Fibroblast of skin of back (primary cell): ENCODE results near the gene MRPL45.

Experiments
- DNase-seq: peaks from one replicate; pipeline ENCODE4 v3.0.0-alpha.2; 2013

Gene MRPL45

GRCh38 chr17:38325221-38325851, 28.4 kb downstream of the MRPL45 start:
- no peak for DNase-seq

DNA sequence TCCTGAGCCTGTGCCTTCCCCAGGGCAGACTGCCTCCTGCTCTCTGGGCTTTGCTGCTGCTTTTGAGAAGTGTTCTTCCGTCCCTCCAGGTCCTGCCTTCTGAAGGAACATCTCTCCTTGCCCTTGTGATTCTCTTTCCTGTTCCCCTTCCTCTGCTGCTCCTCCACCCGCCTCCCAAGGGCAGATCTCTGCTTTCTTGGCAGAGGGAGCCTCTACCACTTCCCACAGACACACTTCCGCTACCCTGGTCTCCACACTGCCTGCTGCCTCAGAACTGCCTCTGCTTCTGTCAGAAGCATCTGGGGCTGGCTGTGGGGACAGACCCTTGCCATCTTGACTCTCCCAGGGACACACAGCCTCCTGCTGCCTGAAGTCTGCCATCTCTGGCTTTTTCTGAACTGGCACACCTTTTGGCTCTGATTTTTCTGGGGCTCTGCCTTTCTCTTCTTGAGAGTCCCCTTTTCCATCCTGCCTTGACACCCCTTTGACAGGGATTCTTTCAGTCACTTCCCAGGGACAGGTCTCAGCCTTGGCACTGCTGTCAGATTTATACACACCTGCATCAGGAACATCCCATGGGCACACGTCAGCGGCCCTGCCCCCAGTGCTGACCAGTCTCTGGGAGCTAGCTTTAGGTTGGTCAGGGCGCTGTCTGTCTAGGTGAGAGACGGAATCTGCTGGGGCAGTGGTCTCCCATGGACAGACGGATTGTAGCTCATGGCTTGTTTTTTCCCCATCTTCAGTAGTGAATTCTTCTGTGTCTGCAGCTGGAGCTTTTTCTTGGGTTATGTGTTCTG, 30.2 kb downstream of the MRPL45 start:
- DNase-seq, result no peak

DNA sequence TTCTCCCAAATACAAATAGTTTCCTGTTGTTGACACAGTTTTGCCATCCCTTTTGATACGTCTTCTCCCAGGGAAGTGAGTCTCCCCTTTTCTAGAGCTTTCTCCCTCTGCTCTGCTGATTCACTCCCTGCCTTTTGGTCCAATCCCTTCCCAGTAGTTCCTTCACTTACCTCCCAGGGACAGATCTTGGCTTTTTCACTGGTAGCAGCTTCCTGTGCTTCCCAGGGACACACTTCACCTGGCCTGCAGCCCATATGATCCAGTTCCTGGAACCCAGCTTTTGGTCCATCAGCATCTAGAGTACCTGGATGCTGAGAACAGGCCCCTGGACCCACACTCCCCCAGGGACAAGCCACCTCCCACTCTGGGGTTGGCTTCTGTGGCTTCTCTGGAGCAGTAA, 31.0 kb downstream of the MRPL45 start:
- DNase-seq, result no peak

GRCh38 chr17:38328620-38329019, 31.7 kb downstream of the MRPL45 start:
- DNase-seq, result no peak

GRCh38 chr17:38329284-38329683, 32.3 kb downstream of the MRPL45 start:
- DNase-seq, result no peak

DNA sequence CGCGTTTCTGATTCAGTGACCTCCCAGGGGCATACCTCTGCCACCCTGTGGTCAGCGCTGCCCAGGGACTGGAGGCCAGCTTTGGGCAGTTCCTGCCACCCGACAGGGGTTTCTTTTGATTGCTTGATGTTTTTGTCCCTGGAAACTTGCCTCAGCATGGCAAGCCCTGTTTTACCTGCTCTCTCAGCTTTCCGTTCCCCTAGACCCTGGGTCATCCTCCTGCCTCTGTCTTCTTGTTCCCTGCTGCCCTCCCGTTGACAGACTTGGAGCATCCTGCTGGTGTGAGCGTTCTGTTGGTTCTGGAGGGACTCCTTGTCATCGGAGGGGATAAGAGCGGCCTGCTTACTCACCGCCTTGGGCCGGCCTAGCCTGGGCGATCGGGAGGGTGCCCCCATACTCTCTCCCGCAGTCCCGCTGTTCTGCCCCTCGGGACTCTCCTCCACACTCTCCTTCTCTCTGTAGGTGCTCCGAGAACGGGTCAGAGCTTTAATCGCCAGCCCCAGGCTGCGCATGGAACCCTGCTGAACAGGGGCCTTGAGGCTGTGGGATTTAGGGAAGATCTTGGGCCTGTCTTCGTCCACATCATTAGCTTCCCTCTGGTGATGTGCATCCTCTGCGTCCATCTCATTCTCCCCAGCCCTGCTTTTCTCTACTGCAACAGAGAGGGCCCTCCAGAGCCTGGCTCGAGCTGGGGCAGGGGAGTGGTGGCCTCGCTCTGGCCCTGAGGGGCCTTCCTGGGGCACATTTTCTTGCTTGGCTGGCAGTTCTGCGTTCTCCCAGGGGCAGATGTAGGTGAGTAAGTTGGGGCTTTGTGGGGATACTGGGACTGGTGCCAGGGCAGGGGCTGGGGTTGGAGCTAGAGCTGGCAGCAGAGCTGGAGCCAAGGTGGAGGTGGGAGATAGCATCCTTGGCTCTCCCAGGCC, 33.1 kb downstream of the MRPL45 start:
- DNase-seq, result no peak

- no peak for DNase-seq
Observed at GRCh38 chr17:38330941-38331411, 34.0 kb downstream of the MRPL45 start.

DNA sequence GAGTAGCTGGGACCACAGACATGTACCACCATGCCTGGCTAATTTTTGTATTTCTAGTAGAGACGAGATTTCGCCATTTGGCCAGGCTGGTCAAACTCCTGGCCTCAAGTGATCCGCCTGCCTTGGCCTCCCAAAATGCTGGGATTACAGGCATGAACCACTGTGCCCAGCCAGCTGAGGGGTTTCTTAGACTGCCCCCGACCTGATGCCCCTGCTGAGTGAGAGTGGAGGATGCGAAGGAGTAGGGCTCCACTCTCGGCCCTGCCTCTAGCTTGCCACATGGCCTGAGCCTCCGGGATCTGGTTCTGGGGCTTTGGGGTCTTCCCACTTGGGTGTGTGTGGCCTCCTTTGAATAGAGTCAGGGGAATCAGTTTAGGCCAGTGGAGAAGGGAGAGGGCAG, 35.8 kb downstream of the MRPL45 start:
- no peak for DNase-seq

GRCh38 chr17:38333635-38334295, 36.8 kb downstream of the MRPL45 start:
- DNase-seq, result peak; percentile 15

DNA sequence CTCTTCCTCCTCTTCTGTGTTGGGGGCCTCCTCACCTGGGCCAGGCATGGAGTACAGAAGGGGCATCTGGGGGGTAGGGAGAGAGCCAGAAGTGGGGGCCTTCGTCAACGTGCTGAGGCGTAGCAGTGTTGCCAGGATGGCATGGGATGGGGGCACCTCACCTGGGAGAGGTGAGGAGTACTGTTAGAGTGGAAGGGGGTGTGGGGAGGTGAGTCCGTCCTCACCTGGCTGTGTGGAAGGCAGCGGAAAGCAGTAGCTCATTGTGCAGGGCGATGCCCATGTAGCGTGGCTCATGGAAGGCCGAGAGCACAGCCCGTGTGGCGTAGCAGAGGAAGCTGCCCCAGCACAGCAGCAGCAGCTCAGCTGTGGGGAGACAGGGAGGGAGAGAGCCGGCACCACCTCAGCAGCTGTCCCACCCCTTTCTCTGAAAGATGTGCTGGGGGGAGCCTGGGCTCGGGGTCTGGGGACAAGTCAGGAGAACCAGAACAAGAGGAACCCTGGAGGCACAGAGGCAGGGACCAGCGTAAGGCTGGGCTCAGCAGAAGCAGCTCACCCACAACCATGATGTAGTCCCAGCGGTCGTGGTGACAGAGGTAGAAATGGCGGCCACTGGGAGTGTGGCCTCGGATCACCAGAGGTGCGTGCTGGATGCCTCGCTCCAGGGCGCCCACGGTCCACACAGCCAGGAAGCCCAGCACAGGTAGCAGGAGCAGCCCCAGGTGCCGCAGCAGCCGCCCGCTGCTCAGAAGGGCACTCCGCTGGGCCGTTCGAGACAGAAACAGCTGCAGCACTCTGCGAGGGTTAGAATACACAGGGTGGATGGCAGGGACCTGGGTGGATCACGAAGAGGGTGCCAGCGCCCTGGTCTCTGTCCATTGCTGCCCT, 37.8 kb downstream of the MRPL45 start:
- no peak for DNase-seq

DNA sequence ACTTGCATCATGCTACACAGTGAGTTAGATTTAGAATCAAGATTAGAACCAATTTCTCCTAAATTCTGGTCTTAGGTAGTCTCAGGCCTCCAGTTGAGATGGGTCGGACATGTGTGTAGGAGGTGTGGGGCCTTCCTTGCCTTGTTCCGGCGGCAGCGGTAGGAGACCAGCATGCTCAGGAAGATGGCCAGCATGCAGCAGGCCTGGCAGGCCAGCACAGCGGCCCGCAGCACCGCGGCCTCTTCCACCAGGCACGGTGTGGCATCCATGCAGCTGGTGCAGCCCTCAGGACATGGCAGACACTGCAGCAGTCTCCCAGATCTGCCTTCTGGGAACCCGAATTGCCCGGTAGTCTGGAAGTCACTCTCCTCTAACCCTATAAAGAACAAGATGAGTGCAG, 39.9 kb downstream of the MRPL45 start:
- no peak for DNase-seq

GRCh38 chr17:38338053-38338452, 41.1 kb downstream of the MRPL45 start:
- no peak for DNase-seq

- DNase-seq, result no peak
Observed at GRCh38 chr17:38338535-38338934, 41.6 kb downstream of the MRPL45 start.

GRCh38 chr17:38339891-38340290, 42.9 kb downstream of the MRPL45 start:
- peak; percentile 29 for DNase-seq

GRCh38 chr17:38341035-38341721, 44.2 kb downstream of the MRPL45 start:
- DNase-seq, result peak; percentile 30

- no peak for DNase-seq
Observed at GRCh38 chr17:38342886-38343607, 46.1 kb downstream of the MRPL45 start.

DNA sequence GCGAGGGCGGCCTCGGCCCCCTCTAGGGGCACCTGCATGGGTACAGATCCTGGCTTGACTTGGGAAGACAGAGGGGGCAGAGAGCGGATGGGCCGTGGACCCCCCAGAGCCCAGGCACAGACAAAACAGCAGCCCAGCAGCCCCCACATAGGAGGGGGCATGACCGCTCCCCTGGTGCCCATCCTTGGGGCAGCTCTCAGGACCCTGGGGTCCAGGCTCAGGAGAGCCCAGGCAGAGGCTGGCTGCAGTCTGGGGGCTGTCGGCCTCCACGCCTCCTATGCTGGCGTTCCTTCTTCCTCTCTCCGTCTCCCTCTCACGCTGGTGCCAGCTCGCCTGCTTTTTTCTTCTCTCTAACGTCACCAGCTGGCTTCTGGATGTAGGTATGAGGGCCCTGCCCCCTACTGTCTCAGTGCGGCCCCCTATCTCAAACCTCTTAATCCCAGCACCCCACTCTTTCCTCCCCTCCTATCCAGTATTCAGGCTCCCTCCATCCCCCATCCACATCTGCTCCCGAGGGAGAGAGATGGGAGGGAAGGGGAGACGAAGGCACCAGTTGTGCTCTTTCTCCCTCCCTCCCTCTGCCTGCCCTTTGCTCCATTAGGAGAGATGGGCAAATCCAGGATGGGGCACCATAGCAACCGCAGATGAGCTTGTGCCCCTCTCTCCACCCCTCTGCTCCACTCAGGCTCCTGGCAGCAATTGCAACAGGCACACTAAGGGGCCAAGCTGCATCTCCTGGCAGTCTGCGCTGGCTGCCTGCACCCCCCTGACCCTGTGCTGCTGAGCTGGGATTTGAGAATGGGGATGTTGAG, 46.8 kb downstream of the MRPL45 start, which contains the start of gene GPR179:
Gene GPR179 (minus strand): TSS at position 349 of the 812 bp plus-strand sequence. CDS start 167 bp downstream, at position 182.
- no peak for DNase-seq

GRCh38 chr17:38344420-38344745, 47.4 kb downstream of the MRPL45 start:
- DNase-seq, result no peak

DNA sequence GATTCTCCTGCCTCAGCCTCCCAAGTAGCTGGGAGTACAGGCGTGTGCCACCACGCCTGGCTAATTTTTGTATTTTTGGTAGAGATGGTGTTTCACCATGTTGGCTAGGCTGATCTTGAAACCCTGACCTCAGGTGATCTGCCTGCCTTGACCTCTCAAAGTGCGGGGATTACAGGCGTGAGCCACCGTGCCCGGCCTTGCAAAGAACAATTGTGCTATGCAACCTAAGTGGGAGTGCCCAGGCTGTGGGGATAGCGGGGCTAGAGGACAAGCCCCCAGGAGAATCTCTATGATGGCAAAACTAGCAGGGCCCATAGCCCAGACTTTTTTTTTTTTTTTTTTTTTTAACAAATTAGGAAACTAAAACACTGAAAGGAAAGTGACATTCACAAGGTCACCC, 48.8 kb downstream of the MRPL45 start:
- no peak for DNase-seq
